Measurements from ENCODE around the gene PAM.

GRCh38 chr5:103041071-103041676 is 286.1 kb downstream of the PAM start:
- TF ChIP-seq, protein P1, sequence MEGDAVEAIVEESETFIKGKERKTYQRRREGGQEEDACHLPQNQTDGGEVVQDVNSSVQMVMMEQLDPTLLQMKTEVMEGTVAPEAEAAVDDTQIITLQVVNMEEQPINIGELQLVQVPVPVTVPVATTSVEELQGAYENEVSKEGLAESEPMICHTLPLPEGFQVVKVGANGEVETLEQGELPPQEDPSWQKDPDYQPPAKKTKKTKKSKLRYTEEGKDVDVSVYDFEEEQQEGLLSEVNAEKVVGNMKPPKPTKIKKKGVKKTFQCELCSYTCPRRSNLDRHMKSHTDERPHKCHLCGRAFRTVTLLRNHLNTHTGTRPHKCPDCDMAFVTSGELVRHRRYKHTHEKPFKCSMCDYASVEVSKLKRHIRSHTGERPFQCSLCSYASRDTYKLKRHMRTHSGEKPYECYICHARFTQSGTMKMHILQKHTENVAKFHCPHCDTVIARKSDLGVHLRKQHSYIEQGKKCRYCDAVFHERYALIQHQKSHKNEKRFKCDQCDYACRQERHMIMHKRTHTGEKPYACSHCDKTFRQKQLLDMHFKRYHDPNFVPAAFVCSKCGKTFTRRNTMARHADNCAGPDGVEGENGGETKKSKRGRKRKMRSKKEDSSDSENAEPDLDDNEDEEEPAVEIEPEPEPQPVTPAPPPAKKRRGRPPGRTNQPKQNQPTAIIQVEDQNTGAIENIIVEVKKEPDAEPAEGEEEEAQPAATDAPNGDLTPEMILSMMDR (IDR thresholded peaks at IDR 0.05; ENCODE audit: low read length): peak; percentile 32
- no peak for TF ChIP-seq EZH2 (optimal IDR thresholded peaks at IDR 0.05; ENCODE audit: low read depth, low read length)
- TF ChIP-seq EZH2phosphoT487 (IDR thresholded peaks at IDR 0.05; ENCODE audit: low read length): no peak

Measured in MM.1S (cell line).